Spinal cord (tissue), 10 donors: ENCODE results near the gene DNAJB14. TPM values are rescaled to one million over a fixed set of nuclear protein-coding genes. Genes with fewer than 3 reads are reported as not detected.

Source experiments
- DNase-seq, 6 donors: peaks; one replicate each; pipeline versions ENCODE4 v3.0.0 to v3.0.0-alpha.2; 2013 to 2015; ENCODE audit warnings: low spot score in 6 of 6, low read depth in 4 of 6
- H3K27ac ChIP-seq: one replicate; pipeline ENCODE4 v1.5.1; 2013; ENCODE audit warnings: low read depth, low read length, control low read depth
- H3K27me3 ChIP-seq: one replicate; pipeline ENCODE4 v1.6.1; 2013; ENCODE audit warnings: low read length; ENCODE audit not compliant: control insufficient read depth, insufficient read depth
- H3K36me3 ChIP-seq: one replicate; pipeline ENCODE4 v1.6.1; 2013; ENCODE audit warnings: low read length; ENCODE audit not compliant: control insufficient read depth, insufficient read depth
- H3K4me1 ChIP-seq: one replicate; pipeline ENCODE4 v1.6.1; 2013; ENCODE audit warnings: low read length; ENCODE audit not compliant: control insufficient read depth, insufficient read depth
- H3K4me3 ChIP-seq: one replicate; pipeline ENCODE4 v1.5.1; 2013; ENCODE audit warnings: low read depth, low read length, control low read depth
- H3K9me3 ChIP-seq: one replicate; pipeline ENCODE4 v1.6.1; 2013; ENCODE audit warnings: low read length; ENCODE audit not compliant: control insufficient read depth, insufficient read depth
- WGBS: methylation state at CpG from one replicate; pipeline ENCODE4 v1.1.5; 2013; ENCODE audit warnings: missing lambda C conversion rate; ENCODE audit not compliant: insufficient coverage; 5-methylcytosine and 5-hydroxymethylcytosine counted together
- polyA plus RNA-seq, 2 donors: library from polyadenylated mRNA; unstranded; fragments of 120-200 nt; gene quantifications; one replicate each; pipeline ENCODE4 v1.2.1, GENCODE V29; 2013; ENCODE audit not compliant: insufficient read length in 2 of 2
- total RNA-seq, 2 donors: library from RNA; depleted of rRNA in 1 of 2; stranded (reverse); fragments of 120-200 nt in 1 of 2; fragments of >200 nt in 1 of 2; gene quantifications; one replicate each; pipeline versions ENCODE4 v1.2.3 to v1.2.4, GENCODE V29; 2013 to 2014
- donor health status: healthy.

Gene DNAJB14
- total and polyA plus RNA-seq, 4 donors: 20.2 to 87.7 (median 27.5) TPM

DNA sequence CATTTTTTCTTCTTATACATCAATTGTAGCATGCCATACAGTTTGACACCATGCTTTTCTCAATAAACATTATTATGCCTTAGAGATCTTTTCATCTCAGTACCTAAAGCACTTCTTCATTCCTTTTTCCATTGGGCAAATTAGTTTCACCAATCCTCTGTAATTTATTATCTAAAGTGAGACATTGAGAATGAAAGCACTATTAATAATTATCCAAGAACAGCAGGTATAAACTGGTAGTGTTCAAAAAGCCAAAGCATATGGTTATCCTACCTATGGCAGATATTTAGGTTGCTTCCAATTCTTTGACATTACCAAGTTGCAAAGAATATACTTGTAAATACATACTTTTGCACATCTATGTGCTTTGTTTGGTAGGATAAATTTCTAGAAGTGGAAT, 67.8 kb downstream of the DNAJB14 start:
- Histone ChIP-seq H3K27ac (no peak overlapping the region), H3K4me3 (no peak overlapping the region), H3K4me1 (no peaks in the 10 kb centered on the region), H3K36me3 (peaks cover 9% of the 10 kb centered on the region), H3K9me3 (no peaks in the 10 kb centered on the region), H3K27me3 (no peaks in the 10 kb centered on the region)
- DNase-seq: no peak

DNA sequence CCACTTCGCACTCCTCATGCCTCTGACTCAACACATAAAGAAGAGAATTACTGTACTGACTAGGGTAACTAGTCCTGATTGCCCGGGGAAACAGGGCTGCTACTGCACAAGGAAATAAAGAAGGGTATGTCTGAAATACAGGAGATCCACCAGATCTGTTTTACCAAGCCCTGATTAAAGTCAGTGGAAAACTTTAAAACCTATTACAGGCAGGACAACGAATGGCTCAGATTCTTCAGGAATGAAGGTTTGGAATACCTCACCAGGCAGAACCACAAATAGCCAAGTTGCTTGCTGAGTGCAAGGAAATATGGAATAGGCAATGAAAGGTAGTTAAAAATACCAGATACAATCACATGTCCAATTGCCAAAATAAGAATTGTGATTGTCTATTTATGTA, 69.5 kb downstream of the DNAJB14 start:
- Histone ChIP-seq H3K36me3 (peaks cover 9% of the 10 kb centered on the region), H3K9me3 (no peaks in the 10 kb centered on the region), H3K4me1 (no peaks in the 10 kb centered on the region), H3K27me3 (no peaks in the 10 kb centered on the region), H3K4me3 (no peak overlapping the region), H3K27ac (no peak overlapping the region)
- DNase-seq: no peak
- no CpG with 5 or more reads among the region's 3 CpGs for WGBS

DNA sequence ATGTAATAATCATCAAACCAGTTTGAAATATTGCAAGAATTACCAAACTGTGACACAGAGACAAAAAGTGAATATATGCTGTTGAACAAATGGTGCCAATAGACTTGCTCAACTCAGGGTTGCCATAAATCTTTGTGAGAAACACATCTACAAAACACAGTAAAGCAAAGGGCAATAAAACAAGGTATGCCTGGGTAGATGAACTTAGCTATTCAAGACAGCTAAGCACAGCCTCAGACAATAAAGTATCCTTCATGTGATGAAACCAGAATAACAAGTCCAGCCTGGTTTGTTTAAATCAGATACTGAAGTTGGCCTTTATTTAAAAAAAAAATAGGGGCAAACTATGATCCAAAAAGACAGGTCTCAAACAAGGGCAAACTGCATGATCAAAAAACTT, 71.3 kb downstream of the DNAJB14 start:
- Histone ChIP-seq H3K27ac (no peak overlapping the region), H3K36me3 (peaks cover under 1% of the 10 kb centered on the region), H3K9me3 (no peaks in the 10 kb centered on the region), H3K4me1 (no peaks in the 10 kb centered on the region), H3K27me3 (no peaks in the 10 kb centered on the region), H3K4me3 (no peak overlapping the region)
- no peak for DNase-seq

DNA sequence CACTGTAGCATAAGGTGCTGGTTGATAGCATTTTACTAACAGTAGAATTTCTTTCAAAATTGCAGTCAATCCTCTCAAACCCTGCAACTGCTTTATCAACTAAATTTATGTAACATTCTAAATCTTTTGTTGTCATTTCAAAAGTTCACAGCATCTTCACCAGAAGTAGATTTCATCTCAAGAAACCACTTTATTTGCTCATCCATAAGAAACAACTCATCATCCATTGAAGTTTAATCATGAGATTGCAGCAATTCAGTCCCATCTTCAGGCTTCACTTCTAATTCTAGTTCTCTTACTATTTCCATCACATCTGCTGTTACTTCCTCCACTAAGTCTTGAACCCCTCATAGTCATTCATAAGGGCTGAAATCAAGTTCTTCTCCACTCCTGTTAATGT, 73.8 kb downstream of the DNAJB14 start:
- Histone ChIP-seq H3K4me3 (no peak overlapping the region), H3K9me3 (no peaks in the 10 kb centered on the region), H3K4me1 (no peaks in the 10 kb centered on the region), H3K27me3 (no peaks in the 10 kb centered on the region), H3K27ac (no peak overlapping the region), H3K36me3 (no peaks in the 10 kb centered on the region)
- DNase-seq: no peak

DNA sequence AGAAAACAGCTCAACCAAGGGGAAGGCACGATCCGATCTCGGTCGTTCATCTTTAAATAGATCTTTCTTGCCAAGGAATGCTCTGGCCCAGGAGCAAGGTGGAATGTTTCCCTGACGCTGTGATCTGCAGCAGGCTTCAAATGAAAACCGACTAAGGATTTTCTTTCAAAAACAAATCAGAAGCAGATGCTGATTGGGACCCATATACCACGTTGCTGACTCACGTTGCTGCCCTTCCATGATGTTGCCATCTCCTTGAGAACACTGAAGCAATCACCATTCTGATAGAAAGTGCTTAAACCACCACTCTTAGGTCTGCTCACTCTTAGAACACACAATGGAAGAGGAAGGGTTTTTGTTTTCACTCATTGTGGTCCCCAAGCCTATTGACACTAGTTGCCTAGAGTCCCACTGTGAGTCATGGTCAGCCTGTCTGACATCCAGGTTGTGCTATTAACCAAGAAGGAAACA, 78.3 kb downstream of the DNAJB14 start:
- no peak overlapping the region for H3K27ac ChIP-seq
- no peak overlapping the region for H3K4me3 ChIP-seq
- H3K9me3 ChIP-seq: no peaks in the 10 kb centered on the region
- no peaks in the 10 kb centered on the region for H3K27me3 ChIP-seq
- H3K36me3 ChIP-seq: no peaks in the 10 kb centered on the region
- no peaks in the 10 kb centered on the region for H3K4me1 ChIP-seq
- 44% methylated on average over 8 of the region's 8 CpGs for WGBS
- no peak for DNase-seq

DNA sequence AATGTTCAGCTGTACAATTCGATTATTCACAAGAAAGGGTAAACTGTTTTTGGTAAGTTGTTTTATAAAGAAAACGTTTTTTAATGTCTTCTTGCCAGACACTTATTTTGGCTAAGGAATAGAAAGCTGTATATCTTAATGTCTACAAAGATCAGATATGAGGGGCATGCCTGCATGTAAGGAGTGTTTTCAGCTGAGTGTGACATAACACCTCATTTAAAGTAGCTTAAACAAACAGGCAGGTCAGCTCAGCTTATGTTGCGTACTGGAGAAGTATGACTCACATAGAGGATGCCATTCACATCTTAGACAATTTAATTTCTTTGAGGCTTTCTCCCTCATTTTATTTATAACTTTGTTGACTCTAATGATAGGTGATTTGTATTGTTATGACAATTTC, 82.6 kb downstream of the DNAJB14 start:
- Histone ChIP-seq H3K27me3 (no peaks in the 10 kb centered on the region), H3K27ac (no peak overlapping the region), H3K4me1 (no peaks in the 10 kb centered on the region), H3K9me3 (no peaks in the 10 kb centered on the region), H3K36me3 (no peaks in the 10 kb centered on the region), H3K4me3 (no peak overlapping the region)
- no CpG with 5 or more reads among the region's 3 CpGs for WGBS
- no peak for DNase-seq

DNA sequence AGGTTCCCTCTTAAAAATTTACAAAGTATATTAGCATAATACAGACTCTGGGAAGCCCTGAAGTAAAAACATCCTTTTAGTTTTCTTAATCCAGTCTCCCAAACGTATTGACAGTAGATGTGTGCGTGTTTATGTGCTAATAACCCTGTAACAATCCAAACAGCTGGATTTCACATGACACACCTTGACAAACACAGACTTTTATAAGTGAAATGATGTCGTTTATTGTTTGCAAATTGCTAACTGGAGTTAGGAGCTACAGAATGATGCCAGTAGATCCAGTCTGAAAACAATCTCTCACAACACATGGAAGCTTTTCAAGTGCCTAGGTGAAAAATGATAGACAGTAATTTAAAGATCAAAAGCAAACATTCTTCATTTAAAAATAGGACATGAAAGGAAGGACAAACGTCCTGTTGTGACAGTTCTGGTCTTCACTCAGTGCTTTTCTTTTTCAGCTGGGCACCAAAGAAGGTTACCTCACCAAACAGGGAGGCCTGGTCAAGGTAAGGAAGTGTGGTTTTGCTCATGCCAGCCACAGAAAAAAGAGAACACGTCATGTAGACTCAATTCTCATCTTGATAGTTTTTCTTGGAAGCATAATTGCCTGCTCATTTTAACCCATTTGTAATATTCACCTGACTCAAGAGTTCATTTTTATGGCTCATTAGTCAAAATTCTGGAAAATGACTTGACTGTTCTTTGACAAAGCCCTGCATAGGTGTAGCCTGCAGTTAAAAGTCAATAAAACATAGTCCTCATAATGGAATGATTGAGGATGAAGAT, 85.1 kb downstream of the DNAJB14 start:
- no peak for DNase-seq
- WGBS: no CpG with 5 or more reads among the region's 5 CpGs
- H3K9me3 ChIP-seq: no peaks in the 10 kb centered on the region

DNA sequence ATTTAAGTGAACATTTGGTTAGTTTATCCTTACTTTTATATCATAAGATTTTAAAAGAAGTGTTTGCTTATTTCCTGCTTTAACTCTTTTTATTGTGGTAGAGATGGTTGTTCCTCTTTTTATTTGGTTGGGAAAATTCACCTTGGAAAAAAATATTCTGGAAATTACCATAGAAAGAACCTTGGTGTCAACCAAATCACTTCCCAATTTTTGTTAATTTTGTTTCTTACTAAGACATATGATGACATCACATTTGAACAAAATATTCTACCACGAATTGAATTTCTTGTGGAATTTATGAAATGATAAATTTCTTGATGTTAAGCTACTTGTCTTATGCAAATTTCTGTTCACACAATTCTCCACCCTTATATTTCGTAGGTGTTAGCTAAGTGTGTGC, 85.9 kb downstream of the DNAJB14 start:
- Histone ChIP-seq H3K9me3 (no peaks in the 10 kb centered on the region), H3K4me3 (no peak overlapping the region), H3K27ac (no peak overlapping the region), H3K4me1 (no peaks in the 10 kb centered on the region), H3K27me3 (no peaks in the 10 kb centered on the region), H3K36me3 (no peaks in the 10 kb centered on the region)
- no peak for DNase-seq
- WGBS: no CpG with 5 or more reads among the region's 2 CpGs

More for the DNA sequence above, 85.1 kb downstream of the DNAJB14 start:
- Histone ChIP-seq H3K4me3 (no peak overlapping the region), H3K36me3 (no peaks in the 10 kb centered on the region), H3K27ac (no peak overlapping the region), H3K27me3 (no peaks in the 10 kb centered on the region), H3K4me1 (no peaks in the 10 kb centered on the region)

DNA sequence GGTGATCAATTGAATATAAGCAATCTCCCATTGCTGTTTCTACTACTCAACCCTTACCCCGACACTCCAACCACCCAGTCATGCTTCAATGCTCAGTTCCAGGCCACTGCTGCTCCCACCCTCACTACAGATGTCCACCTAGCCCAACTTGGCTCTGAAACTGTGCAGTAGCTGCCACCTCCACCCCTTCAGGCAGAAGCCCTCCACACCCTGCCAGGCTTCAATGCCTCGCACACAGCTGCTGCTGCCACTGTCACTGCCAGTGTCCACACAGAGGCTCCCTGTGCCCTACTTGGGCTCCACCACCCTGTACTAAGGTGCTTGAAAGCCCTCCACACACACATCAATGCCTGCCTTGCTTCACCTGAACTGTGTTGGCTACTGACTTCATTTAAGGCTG, 86.8 kb downstream of the DNAJB14 start:
- no peaks in the 10 kb centered on the region for H3K27me3 ChIP-seq
- no peaks in the 10 kb centered on the region for H3K36me3 ChIP-seq
- DNase-seq: no peak
- WGBS: 76% methylated on average over 2 of the region's 2 CpGs
- H3K4me3 ChIP-seq: no peak overlapping the region
- H3K27ac ChIP-seq: no peak overlapping the region
- no peaks in the 10 kb centered on the region for H3K4me1 ChIP-seq
- no peaks in the 10 kb centered on the region for H3K9me3 ChIP-seq

DNA sequence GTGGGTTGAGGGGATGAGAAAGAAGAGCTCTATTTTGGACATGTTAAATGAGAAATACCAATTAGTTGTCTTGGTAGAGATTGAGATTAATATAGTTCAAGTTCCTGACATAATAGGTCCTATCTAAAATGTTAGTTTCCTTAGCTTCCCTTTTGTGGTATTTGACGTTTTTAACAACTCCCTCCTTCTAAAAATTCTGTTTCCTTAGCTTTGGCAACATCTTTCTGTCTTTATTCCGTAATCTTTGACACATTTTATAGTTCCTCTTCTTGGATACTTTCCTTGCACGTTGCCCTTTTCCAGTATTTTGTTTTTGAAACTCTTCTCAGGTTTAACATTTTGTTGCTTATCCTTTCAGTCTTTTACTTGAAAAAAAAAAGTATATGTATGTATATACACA, 89.1 kb downstream of the DNAJB14 start:
- H3K27me3 ChIP-seq: no peaks in the 10 kb centered on the region
- H3K4me3 ChIP-seq: no peak overlapping the region
- no peaks in the 10 kb centered on the region for H3K9me3 ChIP-seq
- H3K27ac ChIP-seq: no peak overlapping the region
- no peaks in the 10 kb centered on the region for H3K36me3 ChIP-seq
- DNase-seq: no peak
- WGBS: 50% methylated on average over 1 of the region's 3 CpGs
- no peaks in the 10 kb centered on the region for H3K4me1 ChIP-seq
